Measurements from ENCODE around the gene ALK.

ALK gene

DNA sequence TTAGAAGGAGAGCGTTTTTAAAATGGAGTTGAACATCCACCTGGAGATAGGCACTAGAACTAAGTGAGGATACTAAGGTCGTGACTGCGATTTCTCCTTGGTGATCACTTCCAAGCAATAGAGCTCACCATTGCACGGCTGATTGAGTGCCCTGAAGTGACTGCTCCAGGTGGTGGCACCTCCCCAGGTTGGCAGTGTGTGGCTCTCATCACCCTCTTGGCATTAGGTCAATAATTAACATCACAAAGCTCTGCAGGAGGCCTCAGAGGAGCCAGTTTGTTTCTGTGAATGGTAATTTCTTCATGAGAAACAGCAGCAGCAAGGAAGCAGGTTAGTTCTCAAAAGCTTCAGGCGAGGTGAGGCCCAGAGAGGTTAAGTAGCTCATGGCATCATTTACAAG lies 546.6 kb downstream of the ALK start:
- Histone ChIP-seq H3K27me3 (no peaks in the 10 kb centered on the region), H3K4me3 (no peak overlapping the region), H3K4me1 (no peaks in the 10 kb centered on the region), H3K9me3 (no peaks in the 10 kb centered on the region), H3K27ac (no peak overlapping the region), H3K36me3 (no peaks in the 10 kb centered on the region)
- intact Hi-C loops (cut with DNase I; ENCODE audit: low total_unique reads): no loop called here
- DNase-seq: no peak
- TF ChIP-seq, protein P1, sequence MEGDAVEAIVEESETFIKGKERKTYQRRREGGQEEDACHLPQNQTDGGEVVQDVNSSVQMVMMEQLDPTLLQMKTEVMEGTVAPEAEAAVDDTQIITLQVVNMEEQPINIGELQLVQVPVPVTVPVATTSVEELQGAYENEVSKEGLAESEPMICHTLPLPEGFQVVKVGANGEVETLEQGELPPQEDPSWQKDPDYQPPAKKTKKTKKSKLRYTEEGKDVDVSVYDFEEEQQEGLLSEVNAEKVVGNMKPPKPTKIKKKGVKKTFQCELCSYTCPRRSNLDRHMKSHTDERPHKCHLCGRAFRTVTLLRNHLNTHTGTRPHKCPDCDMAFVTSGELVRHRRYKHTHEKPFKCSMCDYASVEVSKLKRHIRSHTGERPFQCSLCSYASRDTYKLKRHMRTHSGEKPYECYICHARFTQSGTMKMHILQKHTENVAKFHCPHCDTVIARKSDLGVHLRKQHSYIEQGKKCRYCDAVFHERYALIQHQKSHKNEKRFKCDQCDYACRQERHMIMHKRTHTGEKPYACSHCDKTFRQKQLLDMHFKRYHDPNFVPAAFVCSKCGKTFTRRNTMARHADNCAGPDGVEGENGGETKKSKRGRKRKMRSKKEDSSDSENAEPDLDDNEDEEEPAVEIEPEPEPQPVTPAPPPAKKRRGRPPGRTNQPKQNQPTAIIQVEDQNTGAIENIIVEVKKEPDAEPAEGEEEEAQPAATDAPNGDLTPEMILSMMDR (IDR thresholded peaks at IDR 0.05): no peak

DNA sequence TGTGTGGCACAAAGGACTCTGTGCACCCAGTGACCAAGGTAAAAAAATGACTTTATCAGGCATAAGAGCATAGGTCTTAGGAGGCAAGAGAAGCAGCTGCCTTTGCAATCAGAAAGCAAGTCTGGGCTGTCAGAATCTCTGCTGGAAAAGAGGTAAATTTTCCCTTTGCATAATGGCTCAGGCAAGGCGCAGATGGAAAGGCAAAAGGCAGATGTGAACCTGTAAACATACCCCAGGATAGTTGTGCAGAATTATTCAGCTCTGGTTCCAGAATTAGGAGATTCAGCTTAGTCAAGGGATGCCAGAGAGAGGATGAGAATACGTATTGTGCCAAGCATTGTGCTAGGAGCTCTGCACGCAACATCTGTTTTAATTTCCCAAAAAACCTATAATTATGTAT lies 547.5 kb downstream of the ALK start:
- Histone ChIP-seq H3K27ac (no peak overlapping the region), H3K27me3 (no peaks in the 10 kb centered on the region), H3K36me3 (no peaks in the 10 kb centered on the region), H3K4me3 (no peak overlapping the region), H3K4me1 (no peaks in the 10 kb centered on the region), H3K9me3 (no peaks in the 10 kb centered on the region)
- TF ChIP-seq, protein P1 (IDR thresholded peaks at IDR 0.05): no peak
- intact Hi-C loops (cut with DNase I; ENCODE audit: low total_unique reads): no loop called here
- no peak for DNase-seq

DNA sequence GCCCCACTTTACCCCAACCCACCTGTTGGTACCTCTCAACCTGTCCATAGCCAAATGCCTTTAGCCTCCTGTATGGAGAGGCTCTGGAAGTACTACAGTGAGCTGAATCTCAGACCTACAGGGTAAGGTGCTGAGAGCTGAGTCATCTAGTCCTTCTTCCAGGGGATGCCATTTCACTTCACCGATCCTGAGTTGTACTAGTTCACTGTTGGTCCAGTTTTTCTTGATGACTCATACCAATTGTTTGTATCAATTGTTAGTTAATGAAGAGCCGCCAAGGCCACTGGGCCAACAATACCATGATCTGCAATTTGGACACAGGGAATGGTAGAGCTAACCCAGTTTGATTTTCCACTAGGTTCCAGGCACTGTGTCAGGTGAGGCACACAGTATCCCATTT lies 549.2 kb downstream of the ALK start:
- Histone ChIP-seq H3K4me3 (no peak overlapping the region), H3K9me3 (no peaks in the 10 kb centered on the region), H3K27ac (no peak overlapping the region), H3K27me3 (no peaks in the 10 kb centered on the region), H3K36me3 (no peaks in the 10 kb centered on the region), H3K4me1 (no peaks in the 10 kb centered on the region)
- intact Hi-C loops (cut with DNase I; ENCODE audit: low total_unique reads): no loop called here
- TF ChIP-seq, protein P1 (IDR thresholded peaks at IDR 0.05): no peak
- no peak for DNase-seq

DNA sequence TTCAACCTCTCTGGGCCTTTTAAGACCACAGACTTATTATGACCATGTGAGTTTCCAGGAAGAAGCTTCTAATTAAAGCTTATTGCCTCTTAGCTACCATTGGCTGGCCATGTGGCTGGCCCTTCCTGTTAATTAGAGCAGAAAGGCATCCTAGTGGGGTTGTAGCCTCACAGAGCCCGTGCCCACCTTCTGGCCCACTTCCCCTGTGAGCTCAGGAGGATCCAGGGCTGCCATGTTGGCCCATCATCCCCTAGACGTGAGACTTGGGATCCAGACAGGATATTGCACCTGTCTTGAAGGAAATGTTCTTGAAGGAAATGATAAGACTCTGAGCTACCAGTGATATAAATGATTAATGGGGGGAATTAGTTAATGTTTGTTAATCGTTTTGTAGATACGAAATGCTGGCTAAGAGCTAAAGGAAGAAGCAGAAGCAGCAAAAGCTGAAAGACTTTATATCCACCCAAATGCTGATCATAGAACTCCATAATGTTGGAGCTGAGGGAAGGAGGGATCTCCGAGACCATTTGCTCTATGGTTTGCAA lies 550.7 kb downstream of the ALK start:
- no peaks in the 10 kb centered on the region for H3K27me3 ChIP-seq
- intact Hi-C loops (cut with DNase I; ENCODE audit: low total_unique reads): no loop called here
- TF ChIP-seq, protein P1 (IDR thresholded peaks at IDR 0.05): no peak

DNA sequence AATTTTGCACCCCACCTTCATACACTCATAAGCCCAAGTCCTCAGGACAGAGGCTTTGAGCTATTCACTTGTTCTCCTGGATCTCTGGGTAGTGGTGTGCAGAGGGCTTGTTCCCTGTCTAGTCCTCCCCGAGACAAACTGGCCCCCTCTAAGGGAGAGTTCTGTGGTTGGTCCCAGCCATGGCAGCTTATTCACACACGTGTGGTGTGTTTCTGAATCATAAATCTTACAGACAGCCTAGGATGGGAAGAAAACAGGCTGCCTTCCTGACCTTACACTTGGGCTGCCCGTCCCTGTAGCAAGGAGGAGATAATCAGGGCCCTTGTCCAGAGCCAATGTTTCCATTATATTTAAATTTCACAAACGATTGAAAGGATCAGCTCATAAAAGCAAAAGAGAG lies 551.2 kb downstream of the ALK start:
- intact Hi-C loops (cut with DNase I; ENCODE audit: low total_unique reads): no loop called here
- TF ChIP-seq, protein P1 (IDR thresholded peaks at IDR 0.05): no peak
- no peak overlapping the region for H3K4me3 ChIP-seq

More for the DNA sequence above, 550.7 kb downstream of the ALK start:
- Histone ChIP-seq H3K27ac (no peak overlapping the region), H3K4me1 (no peaks in the 10 kb centered on the region), H3K4me3 (no peak overlapping the region), H3K36me3 (no peaks in the 10 kb centered on the region), H3K9me3 (no peaks in the 10 kb centered on the region)
- no peak for DNase-seq

DNA sequence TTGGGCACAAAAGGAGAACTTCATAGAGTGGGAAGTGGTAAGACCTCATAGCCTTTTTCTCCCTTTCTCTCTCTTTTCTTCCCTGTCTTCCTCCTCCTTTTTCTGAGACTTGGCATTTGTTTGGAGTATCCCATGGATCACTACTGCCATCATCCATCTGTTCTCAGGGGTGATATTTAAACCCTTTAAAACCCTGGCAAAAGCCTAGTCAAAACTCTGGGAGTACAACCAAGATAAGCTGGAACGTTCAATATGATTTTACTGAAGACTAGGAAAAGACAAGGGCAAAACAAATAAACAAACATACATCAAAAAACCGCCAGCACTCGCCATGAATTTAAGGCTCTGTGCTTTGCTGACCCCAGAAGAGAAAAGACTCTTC lies 552.7 kb downstream of the ALK start:
- no peak overlapping the region for H3K27ac ChIP-seq
- no peaks in the 10 kb centered on the region for H3K4me1 ChIP-seq
- H3K27me3 ChIP-seq: no peaks in the 10 kb centered on the region
- no peaks in the 10 kb centered on the region for H3K36me3 ChIP-seq
- TF ChIP-seq, protein P1 (IDR thresholded peaks at IDR 0.05): no peak
- no peaks in the 10 kb centered on the region for H3K9me3 ChIP-seq
- no peak overlapping the region for H3K4me3 ChIP-seq
- DNase-seq: no peak
- intact Hi-C loops (cut with DNase I; ENCODE audit: low total_unique reads): no loop called here

More for the DNA sequence above, 551.2 kb downstream of the ALK start:
- Histone ChIP-seq H3K27ac (no peak overlapping the region), H3K36me3 (no peaks in the 10 kb centered on the region), H3K27me3 (no peaks in the 10 kb centered on the region), H3K9me3 (no peaks in the 10 kb centered on the region), H3K4me1 (no peaks in the 10 kb centered on the region)
- DNase-seq: no peak

All from tibial artery (tissue), 4 donors.